Activated T-helper 1 cell treated with anti-CD3 and anti-CD28 coated beads, Interleukin-2, amount 50 U/mL, for 16 hours (primary cell): ENCODE measurements around the gene PLXDC1.

ENCODE experiments used
- DNase-seq, 2 donors: peaks; one replicate each; pipeline ENCODE4 v3.0.0-alpha.2; 2020; ENCODE audit warnings: low read depth in 1 of 2, low spot score in 1 of 2

PLXDC1 gene

DNA sequence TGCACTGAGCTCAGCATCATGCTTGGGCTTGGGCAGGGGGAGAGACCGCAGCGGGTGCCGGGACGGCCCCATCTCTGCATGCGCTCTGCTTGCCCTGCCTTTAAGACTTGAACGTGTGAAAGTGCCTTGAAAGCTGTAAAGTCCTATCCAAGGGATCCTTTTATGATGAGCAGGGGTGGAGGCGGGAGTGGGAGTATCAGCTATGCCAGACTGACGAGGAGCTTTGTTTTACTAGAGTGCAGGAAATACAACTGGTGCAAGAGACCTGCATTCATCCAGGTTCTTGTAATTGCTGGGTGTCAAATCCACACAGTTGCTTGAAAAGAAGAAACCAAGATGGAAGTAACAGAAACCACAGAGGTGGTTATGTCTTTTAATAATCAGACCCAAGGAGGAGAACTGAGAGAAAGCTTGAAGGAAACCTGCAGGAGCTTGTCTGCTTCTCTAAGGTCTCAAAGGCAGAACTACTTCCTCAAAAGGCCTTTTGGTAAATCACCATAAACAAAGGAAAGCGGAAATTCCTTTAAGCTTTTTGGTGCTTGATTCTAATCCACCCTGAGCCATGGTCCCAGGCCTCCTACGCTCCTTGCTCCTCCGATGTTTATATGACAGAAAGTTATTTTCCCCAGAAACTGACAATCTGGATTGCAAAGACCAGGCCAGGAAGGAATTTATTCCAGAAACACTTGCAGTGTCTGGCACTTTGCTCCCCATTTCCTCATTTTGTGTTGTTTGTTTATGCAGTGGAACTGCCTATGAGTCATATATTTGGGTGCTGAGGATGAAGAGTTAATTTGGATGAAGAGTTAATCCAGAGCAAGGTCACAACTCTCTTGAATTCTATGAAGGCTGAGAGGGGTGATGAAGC is 132.9 kb downstream of the PLXDC1 start:
- no peak for DNase-seq

DNA sequence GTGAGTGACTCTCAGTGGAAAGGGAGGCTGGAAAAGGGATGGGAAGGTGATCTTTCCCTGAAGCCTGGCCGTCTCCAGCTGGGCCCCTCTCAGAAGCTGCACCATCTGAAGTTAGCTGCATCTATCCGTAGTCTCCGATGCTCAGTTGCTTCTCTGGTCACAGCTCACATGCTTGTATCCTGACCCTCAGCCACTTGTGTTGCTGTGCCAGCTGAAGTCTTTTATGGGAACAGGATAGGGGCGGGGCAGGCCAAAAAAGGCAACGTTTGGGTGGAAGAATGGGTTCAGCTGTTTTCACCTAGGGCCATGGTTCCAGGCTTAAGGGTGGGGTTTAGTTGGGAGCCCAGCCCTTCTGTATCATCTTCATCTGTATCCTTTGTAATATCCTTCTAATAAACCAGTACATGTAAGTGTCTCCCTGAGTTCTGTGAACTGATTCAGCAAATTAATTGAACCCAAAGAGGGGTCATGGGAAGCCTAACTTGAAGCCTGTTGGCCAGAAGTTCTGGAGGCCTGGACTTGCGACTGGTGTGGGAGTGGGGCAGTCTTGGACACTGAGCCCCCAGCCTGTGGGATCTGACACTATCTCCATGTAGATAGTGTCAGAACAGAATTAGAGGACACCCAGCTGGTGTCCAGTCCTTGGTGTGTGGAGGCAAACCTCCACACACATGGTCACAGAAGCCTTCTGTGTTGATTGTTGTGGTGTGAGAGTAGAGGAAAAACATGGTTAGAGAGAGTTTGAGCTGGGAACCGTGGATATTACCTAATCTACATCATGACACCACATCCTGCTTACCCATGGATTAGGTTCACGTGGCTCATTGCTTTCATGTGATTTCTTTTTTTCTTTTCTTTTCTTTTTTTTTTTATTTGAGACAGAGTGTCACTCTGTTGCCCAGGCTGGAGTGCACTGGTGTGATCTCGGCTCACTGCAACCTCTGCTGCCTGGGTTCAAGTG is 135.0 kb downstream of the PLXDC1 start:
- DNase-seq: no peak

DNA sequence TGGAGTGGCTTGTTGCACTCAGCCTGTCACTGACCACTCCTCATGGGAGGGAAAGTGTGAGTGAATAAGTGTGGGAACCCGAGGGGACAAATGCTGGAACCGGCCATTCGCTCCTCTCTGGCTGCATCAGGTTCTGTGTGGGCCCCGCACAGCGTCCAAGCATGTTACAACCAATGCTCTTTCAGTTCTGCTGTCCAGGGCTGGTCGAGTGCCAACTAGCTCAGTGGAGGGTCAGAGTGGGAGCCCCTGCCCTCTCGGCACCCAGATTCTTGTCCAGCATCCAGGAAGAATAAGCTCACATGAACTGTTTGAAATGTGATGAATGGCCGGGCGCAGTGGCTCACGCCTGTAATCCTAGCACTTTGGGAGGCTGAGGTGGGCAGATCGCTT is 135.9 kb downstream of the PLXDC1 start:
- no peak for DNase-seq

DNA sequence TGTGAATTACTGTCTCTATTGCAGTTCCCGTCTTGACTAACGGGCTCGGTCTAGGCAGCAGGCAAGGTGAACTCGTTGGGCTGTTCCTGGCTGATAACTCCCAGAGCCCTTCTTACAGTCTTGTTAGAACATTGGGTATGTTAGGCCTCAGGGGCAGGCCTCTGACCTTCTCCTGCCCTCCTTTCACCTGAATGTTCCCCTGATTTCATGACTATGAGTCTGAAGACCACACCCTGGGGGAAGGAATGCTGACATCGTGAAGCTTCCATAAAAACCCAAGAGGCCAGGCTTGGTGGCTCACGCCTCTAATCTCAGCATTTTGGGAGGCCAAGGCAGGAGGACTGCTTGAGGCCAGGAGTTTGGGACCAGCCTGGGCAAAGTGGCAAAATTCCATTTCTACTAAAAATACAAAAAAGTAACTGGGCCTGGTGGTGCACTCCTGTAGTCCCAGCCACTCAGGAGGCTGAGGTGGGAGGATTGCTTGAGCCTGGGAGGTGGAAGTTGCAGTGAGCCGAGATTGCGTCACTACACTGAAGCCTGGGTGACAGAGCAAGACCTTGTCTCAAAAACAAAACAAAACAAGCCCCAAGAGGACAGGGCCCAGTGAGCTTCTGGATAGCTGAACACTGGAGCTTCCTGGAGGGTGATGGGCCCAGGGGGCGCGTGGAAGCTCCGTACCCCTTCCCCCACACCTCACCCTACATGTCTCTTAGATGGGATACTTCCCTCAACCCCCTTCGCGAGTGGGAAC is 136.5 kb downstream of the PLXDC1 start:
- DNase-seq: no peak

DNA sequence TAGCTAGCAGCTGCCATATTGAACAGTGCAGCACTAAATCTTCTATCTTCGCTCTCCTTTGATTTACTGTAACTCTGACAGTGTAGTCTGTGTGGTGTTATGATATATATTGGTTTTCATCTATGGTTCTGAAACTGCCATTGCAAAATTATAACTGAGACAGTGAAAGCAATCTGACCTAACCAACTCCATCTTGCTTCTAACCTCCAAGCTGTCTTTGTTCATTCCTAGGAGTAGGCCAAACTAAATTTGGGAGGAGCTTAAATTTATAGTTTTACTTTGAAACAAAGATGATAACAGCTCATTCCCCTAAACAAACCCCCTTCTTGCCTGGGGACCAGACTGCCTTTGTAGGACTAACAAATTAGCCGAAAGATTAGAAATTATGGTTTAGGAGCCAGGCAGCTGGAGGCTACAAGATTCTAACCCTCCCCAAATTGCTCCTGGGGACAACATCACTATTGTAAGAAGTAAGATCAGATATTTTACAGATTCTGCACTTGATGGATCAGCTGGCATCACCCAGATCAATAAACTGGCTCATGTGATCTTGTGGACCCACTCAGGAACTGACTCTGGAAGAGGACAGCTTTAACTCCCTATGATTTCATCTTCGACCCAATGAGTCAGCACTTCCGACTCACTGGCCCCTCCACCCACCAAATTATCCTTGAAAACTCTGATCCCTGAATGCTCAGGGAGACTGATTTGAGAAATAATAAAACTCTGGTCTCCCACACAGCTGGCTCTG is 137.2 kb downstream of the PLXDC1 start:
- no peak for DNase-seq
